CD4-positive, CD25-positive, alpha-beta regulatory T cell (primary cell): ENCODE data around the gene FAF2. TPM values are rescaled to one million over a fixed set of nuclear protein-coding genes. Genes with fewer than 3 reads are reported as not detected.

Experiments
- ATAC-seq, 2 donors: fragments of 150-1000 bp; cut with Tn5 transposase; one replicate each; pipeline ENCODE4 v1.10.0; 2021; ENCODE audit warnings: low read depth in 2 of 2, moderate number of reproducible peaks in 2 of 2, moderate library complexity in 1 of 2
- DNase-seq, 3 donors: peaks; one replicate each; pipeline versions ENCODE4 v3.0.0 to v3.0.0-alpha.2; 2012 to 2022; ENCODE audit warnings: mixed read lengths in 1 of 3
- H3K27ac ChIP-seq: one replicate; pipeline ENCODE4 v1.7.0; 2013; ENCODE audit warnings: mild to moderate bottlenecking, low read length; ENCODE audit not compliant: insufficient read depth, poor library complexity, severe bottlenecking
- H3K27me3 ChIP-seq: one replicate; pipeline ENCODE4 v1.7.0; 2013; ENCODE audit warnings: low read length; ENCODE audit not compliant: control insufficient read depth, insufficient read depth
- H3K36me3 ChIP-seq: one replicate; pipeline ENCODE4 v1.7.0; 2013; ENCODE audit warnings: mild to moderate bottlenecking, low read length, moderate library complexity; ENCODE audit not compliant: control insufficient read depth, insufficient read depth
- H3K4me1 ChIP-seq: 2 replicates; pipeline ENCODE4 v1.7.0; 2013; ENCODE audit warnings: mild to moderate bottlenecking, low read length; ENCODE audit not compliant: insufficient read depth, control insufficient read depth, poor library complexity, severe bottlenecking
- H3K4me3 ChIP-seq: one replicate; pipeline ENCODE4 v1.7.0; 2013; ENCODE audit warnings: low read depth, mild to moderate bottlenecking, low read length, moderate library complexity
- H3K9me3 ChIP-seq, 2 experiments: 1 replicate in 1 of 2; 2 replicates in 1 of 2; pipeline ENCODE4 v1.7.0; 2013; ENCODE audit warnings: low read length in 2 of 2, mild to moderate bottlenecking in 1 of 2, moderate library complexity in 1 of 2; ENCODE audit not compliant: control insufficient read depth in 2 of 2
- H3K27ac Mint-ChIP-seq, 3 donors: one replicate each; pipeline ENCODE4 v1.8.0; 2020 to 2022; ENCODE audit warnings: mild to moderate bottlenecking in 3 of 3, mixed read lengths in 3 of 3, moderate library complexity in 2 of 3
- H3K27me3 Mint-ChIP-seq: one replicate; pipeline ENCODE4 v1.8.0; 2022; ENCODE audit warnings: mild to moderate bottlenecking, mixed read lengths
- H3K36me3 Mint-ChIP-seq: one replicate; pipeline ENCODE4 v1.8.0; 2020; ENCODE audit warnings: mixed read lengths
- H3K4me1 Mint-ChIP-seq, 4 donors: one replicate each; pipeline ENCODE4 v1.8.0; 2020 to 2022; ENCODE audit warnings: mixed read lengths in 4 of 4, mild to moderate bottlenecking in 1 of 4
- H3K4me3 Mint-ChIP-seq, 4 donors: one replicate each; pipeline ENCODE4 v1.8.0; 2020 to 2022; ENCODE audit warnings: mild to moderate bottlenecking in 4 of 4, mixed read lengths in 4 of 4, moderate library complexity in 3 of 4
- H3K9me3 Mint-ChIP-seq, 7 donors: one replicate each; pipeline ENCODE4 v1.8.0; 2020 to 2022; ENCODE audit warnings: mixed read lengths in 7 of 7, mild to moderate bottlenecking in 3 of 7, moderate library complexity in 2 of 7
- polyA plus RNA-seq, 4 donors: library from polyadenylated mRNA; unstranded; fragments of 300-500 nt; fragmentation: Illumina TruSeq; gene quantifications; one replicate each; pipeline ENCODE4 v1.2.3, GENCODE V29; 2021
- total RNA-seq: library from RNA; stranded (reverse); gene quantifications from one replicate; pipeline ENCODE4 v1.2.3, GENCODE V29; 2022

Gene FAF2
- total and polyA plus RNA-seq, 5 donors from 2014 or later = 8.8 to 31.8 (median 14.4) TPM

DNA sequence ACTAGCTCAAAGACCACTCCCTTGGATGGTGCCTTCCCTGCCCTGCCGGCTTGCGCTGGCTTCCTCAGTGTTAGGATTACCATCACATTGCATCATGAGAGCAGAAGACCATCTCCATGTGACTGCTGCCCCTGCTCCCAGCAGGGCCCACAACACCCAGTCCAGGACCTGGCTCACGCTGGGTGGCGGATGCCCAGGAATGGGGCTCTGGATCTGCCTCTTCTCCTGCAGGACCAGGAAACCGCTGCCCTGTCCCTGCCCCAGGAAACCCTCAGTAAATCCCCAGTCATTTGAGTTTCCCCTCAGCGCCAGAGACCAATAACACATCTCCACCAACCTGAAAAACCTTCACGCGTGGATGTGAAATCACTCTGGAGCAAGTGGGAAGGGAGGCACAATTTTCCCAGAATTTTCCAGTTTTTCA is 92.3 kb downstream of the FAF2 start:
- Mint-ChIP-seq H3K4me1 (peaks cover 0 to 64% (median 44%) of the 10 kb centered on the region in 4 donors), H3K27ac (peak overlapping the region; percentile 96 to 100 (median 98)), H3K36me3 (peaks cover 5% of the 10 kb centered on the region), H3K4me3 (peak overlapping the region; percentile 78 to 97 (median 92)), H3K27me3 (peaks cover 7% of the 10 kb centered on the region), H3K9me3 (no peaks in the 10 kb centered on the region)
- H3K4me1 ChIP-seq = peaks cover 71% of the 10 kb centered on the region
- no peaks in the 10 kb centered on the region for H3K36me3 ChIP-seq
- no peaks in the 10 kb centered on the region for H3K9me3 ChIP-seq
- no peaks in the 10 kb centered on the region for H3K27me3 ChIP-seq
- no peak overlapping the region for H3K4me3 ChIP-seq
- DNase-seq (no peak), ATAC-seq (no peak)
- peak overlapping the region; percentile 89 for H3K27ac ChIP-seq

DNA sequence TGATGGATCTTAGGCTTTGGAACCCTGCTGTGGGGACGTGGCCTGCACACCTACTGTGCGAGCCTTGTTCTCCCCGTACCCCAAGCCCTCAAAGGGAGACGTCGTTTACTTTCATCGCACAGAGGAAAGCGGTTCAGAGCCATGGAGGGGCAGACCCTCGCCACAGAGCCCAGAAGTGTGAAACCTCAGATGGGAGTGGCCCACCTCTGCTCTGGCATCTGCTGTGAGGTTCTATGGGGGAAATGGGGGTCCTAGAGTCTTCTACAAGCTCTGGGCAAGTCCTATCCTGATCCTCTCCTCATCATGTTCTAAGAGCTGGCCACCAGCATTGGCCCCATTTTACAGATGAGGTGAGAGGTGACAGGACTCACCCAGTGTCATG is 92.8 kb downstream of the FAF2 start:
- Histone ChIP-seq H3K4me1 (peaks cover 68% of the 10 kb centered on the region), H3K27ac (peak overlapping the region; percentile 89), H3K4me3 (peak overlapping the region; percentile 67), H3K9me3 (no peaks in the 10 kb centered on the region), H3K36me3 (no peaks in the 10 kb centered on the region), H3K27me3 (no peaks in the 10 kb centered on the region)
- Mint-ChIP-seq H3K4me3 (peak overlapping the region; percentile 91 to 97 (median 94)), H3K4me1 (peaks cover 0 to 69% (median 46%) of the 10 kb centered on the region in 4 donors), H3K27ac (peak overlapping the region; percentile 97 to 100 (median 98)), H3K36me3 (peaks cover under 1% of the 10 kb centered on the region), H3K9me3 (no peaks in the 10 kb centered on the region), H3K27me3 (peaks cover 4% of the 10 kb centered on the region)
- ATAC-seq = no peak
- DNase-seq = no peak

DNA sequence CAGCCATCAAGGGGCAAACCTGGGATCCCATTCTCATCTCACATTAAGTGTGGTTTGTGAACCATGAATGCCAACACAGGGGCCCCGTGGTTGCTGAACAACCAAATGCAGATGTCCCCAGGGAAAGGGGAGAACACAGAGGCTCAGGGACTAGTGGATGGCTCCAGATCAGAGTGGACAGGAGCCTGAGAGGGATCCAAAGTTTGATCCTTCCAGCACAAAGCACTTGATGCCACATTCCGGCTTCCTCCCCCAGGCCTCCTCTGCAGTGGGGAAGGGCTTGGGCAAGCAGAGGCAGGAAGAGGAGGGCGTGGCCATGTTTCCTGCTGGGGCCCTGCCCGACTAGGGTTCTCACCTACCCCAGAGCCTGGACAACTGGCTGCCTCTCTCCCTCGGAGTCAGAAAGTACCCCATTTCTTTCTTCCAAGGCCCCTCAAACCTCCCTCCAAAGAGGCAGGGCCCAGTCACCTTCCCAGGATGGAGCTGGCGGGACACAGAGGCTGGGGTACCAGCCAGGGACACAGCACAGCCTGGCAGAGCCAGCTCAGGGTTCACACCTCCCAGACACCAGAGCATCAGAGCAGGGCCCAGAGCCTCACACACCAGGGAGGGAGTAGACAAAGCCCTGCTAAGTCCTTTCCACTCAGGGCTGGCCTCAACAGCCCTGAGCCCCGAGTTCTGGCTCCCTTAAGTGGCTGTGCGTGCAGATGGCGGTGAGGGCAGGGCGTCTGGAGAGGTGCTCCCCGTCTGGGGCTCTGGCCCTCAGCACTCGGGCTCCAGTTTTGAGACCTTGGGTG is 93.4 kb downstream of the FAF2 start:
- Histone ChIP-seq H3K27ac (peak overlapping the region; percentile 89), H3K36me3 (no peaks in the 10 kb centered on the region), H3K4me3 (peak overlapping the region; percentile 67), H3K9me3 (no peaks in the 10 kb centered on the region), H3K27me3 (no peaks in the 10 kb centered on the region), H3K4me1 (peaks cover 63% of the 10 kb centered on the region)
- no peak for ATAC-seq
- Mint-ChIP-seq H3K4me1 (peaks cover 0 to 74% (median 48%) of the 10 kb centered on the region in 4 donors), H3K36me3 (no peaks in the 10 kb centered on the region), H3K4me3 (peak overlapping the region; percentile 91 to 97 (median 94)), H3K27ac (peak overlapping the region; percentile 97 to 100 (median 98)), H3K27me3 (peaks cover 4% of the 10 kb centered on the region), H3K9me3 (no peaks in the 10 kb centered on the region)
- peak; percentile 65 to 88 (median 71) for DNase-seq

DNA sequence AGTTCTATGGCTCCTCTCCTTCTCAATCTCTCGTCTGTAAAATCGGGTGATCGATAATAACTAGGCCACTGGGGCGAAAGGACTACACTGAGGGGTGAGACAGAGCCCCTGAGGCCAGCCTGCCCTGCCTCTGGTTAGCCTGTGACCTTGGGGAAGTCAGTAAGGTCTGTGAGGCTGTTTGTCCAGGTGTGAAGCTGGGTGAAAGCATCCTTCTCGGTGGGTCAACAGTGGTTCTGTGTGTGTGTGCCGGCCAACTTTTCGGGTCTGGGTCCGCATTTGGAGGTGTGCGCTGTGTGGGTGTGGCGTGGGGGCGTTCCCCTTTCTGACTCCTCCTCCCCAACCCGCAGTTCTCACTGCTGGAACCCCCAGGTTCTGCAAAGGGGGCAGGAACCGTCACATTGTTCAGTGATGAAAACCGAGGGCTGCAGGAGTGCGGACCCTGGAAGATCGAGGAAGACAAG is 94.0 kb downstream of the FAF2 start:
- H3K4me3 Mint-ChIP-seq = peak overlapping the region; percentile 91 to 97 (median 94)
- Histone ChIP-seq H3K9me3 (no peaks in the 10 kb centered on the region), H3K4me3 (peak overlapping the region; percentile 67), H3K27me3 (no peaks in the 10 kb centered on the region), H3K27ac (peak overlapping the region; percentile 89), H3K36me3 (no peaks in the 10 kb centered on the region), H3K4me1 (peaks cover 63% of the 10 kb centered on the region)
- ATAC-seq = no peak
- peaks cover 0 to 75% (median 48%) of the 10 kb centered on the region in 4 donors for H3K4me1 Mint-ChIP-seq
- H3K36me3 Mint-ChIP-seq = no peaks in the 10 kb centered on the region
- DNase-seq = peak; percentile 66 to 81 (median 66)
- no peaks in the 10 kb centered on the region for H3K9me3 Mint-ChIP-seq
- H3K27me3 Mint-ChIP-seq = peaks cover 4% of the 10 kb centered on the region
- peak overlapping the region; percentile 97 to 100 (median 98) for H3K27ac Mint-ChIP-seq

DNA sequence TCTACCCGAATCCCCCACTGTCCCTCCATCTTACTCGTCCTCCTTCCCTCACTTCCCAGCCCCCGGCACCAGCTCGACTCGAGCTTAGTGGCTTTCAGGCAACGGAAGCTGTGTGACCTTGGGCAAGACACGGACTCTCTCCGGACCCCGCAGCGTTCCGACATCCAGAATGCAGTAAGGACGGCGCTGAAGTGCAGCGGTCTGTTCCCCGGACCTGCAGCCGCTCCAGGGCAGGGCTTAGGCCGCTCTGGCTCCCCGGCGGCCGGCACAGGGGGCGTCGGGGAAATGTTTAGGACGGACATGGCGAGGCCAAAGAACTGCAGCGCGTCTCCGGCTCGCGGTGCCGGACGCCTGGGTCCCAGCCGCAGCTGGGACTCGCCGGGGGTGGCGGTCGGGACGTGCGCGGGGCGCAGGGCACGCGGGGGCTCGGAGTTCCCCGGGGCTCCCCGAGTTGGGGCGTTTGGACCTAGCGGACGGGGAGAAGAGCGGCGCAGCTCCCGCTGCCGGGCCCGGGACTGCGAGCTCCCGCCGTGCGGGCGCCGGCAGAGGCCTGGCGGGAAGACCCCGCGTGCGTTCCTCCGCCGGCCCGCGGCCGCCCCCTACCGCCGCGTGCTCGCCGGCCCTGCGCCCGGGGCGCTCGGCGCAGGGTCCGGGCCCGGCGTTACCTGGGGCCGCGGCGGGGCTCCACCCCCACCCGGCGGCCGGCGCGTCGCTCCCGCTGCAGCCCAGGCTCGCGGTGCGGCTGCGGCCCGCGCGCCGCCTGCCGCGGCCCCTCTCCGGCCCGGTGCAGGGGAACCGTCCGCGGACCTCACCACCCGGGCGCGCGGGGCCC is 94.6 kb downstream of the FAF2 start:
- Mint-ChIP-seq H3K27me3 (no peaks in the 10 kb centered on the region), H3K9me3 (no peaks in the 10 kb centered on the region), H3K36me3 (no peaks in the 10 kb centered on the region), H3K4me3 (peak overlapping the region; percentile 92 to 97 (median 94)), H3K27ac (peak overlapping the region; percentile 97 to 100 (median 98)), H3K4me1 (peaks cover 0 to 81% (median 52%) of the 10 kb centered on the region in 4 donors)
- H3K9me3 ChIP-seq = no peaks in the 10 kb centered on the region
- DNase-seq = peak; percentile 29 to 58 (median 40)
- no peaks in the 10 kb centered on the region for H3K36me3 ChIP-seq
- peaks cover 66% of the 10 kb centered on the region for H3K4me1 ChIP-seq
- H3K27me3 ChIP-seq = no peaks in the 10 kb centered on the region
- ATAC-seq = peak; percentile 19 to 22
- peak overlapping the region; percentile 67 for H3K4me3 ChIP-seq
- peak overlapping the region; percentile 91 for H3K27ac ChIP-seq

DNA sequence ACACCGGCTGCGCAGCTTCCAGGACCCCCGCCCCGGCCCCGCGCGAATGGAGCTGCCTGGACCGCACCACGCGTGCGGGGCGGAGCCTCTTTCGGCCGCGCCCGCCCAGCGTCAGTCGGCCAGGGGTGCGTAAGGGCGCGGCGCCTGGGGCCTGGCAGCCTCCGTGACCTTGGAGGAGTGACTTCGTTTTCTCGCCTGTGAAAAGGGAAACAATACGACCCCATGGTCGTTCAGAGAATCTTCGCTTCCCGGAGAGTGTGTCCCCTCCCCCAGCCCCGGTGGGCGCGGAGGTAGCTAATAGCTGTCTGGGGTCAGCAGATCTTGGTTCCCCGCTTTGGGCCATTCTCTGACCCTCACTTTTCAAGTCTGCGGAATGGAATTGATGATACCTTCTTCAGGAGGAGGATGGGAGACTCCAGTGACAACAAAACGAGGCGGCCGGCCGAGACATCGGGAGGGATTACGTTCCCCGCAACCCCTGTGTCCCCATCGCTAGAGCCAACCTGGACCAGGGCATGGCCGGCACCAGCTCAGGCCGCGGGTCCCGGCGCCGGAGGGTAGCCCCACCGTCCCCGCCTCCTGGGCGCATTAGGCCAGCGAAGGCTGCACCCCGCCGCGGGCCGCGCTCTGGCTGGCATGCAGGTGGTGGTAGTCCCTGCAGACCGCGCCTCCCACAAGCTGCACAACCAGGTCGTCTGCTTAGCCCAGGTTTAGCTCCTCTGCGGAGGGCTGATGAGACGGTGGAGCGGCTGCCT is 95.4 kb downstream of the FAF2 start:
- peaks cover 0 to 79% (median 48%) of the 10 kb centered on the region in 4 donors for H3K4me1 Mint-ChIP-seq
- Histone ChIP-seq H3K27me3 (no peaks in the 10 kb centered on the region), H3K4me1 (peaks cover 59% of the 10 kb centered on the region), H3K9me3 (no peaks in the 10 kb centered on the region), H3K36me3 (no peaks in the 10 kb centered on the region), H3K4me3 (peak overlapping the region; percentile 79), H3K27ac (peak overlapping the region; percentile 91)
- no peaks in the 10 kb centered on the region for H3K9me3 Mint-ChIP-seq
- DNase-seq = peak; percentile 66 to 92 (median 78)
- H3K27ac Mint-ChIP-seq = peak overlapping the region; percentile 92 to 98 (median 94)
- H3K4me3 Mint-ChIP-seq = peak overlapping the region; percentile 92 to 96 (median 94)
- H3K27me3 Mint-ChIP-seq = peaks cover 4% of the 10 kb centered on the region
- ATAC-seq = peak; percentile 76 to 79
- H3K36me3 Mint-ChIP-seq = no peaks in the 10 kb centered on the region

DNA sequence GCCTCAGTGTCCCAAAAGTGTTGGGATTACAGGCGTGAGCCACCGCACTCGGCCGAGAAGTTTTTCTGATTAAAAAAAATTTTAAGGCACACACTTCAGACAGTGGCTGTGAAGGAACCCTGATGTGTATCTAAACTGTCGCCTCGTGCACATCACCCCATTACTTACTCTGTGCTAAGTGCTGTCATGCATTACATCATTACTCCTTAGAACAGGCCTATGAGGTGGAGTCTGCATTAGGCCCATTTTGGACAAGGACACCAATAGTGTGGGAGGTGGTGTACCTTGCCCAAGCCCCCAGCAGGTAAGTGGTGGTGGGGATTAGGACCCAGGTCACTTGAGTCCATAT is 97.2 kb downstream of the FAF2 start:
- no peak overlapping the region for H3K27ac ChIP-seq
- no peaks in the 10 kb centered on the region for H3K27me3 ChIP-seq
- DNase-seq (no peak), ATAC-seq (no peak)
- H3K27me3 Mint-ChIP-seq = peaks cover 4% of the 10 kb centered on the region
- no peak overlapping the region for H3K4me3 ChIP-seq
- no peaks in the 10 kb centered on the region for H3K36me3 Mint-ChIP-seq
- H3K4me3 Mint-ChIP-seq = peak overlapping the region in 3 of 4 donors; percentile 68 to 95 (median 92)
- no peaks in the 10 kb centered on the region for H3K36me3 ChIP-seq
- H3K27ac Mint-ChIP-seq = peak overlapping the region in 2 of 3 donors; percentile 25 to 92
- H3K9me3 ChIP-seq = no peaks in the 10 kb centered on the region
- H3K9me3 Mint-ChIP-seq = no peaks in the 10 kb centered on the region
- H3K4me1 Mint-ChIP-seq = peaks cover 0 to 69% (median 35%) of the 10 kb centered on the region in 4 donors
- H3K4me1 ChIP-seq = peaks cover 43% of the 10 kb centered on the region
